GM18517 (cell line): ENCODE measurements around the gene FAM3C.

Source experiments
- ATAC-seq: cut with Tn5 transposase; IDR thresholded peaks from one replicate; pipeline ENCODE4 v1.9.1; 2021; ENCODE audit warnings: mild to moderate bottlenecking, moderate library complexity; ENCODE audit not compliant: unreplicated experiment

Gene FAM3C

GRCh38 chr7:121331574-121331973 is 64.5 kb downstream of the FAM3C start:
- no peak for ATAC-seq

GRCh38 chr7:121331048-121331447 is 65.1 kb downstream of the FAM3C start:
- no peak for ATAC-seq

GRCh38 chr7:121330053-121330833 is 65.9 kb downstream of the FAM3C start:
- ATAC-seq, result peak; percentile 32

- peak; percentile 58 for ATAC-seq
These were observed 66.7 kb downstream of the FAM3C start for GRCh38 chr7:121329191-121330052.

GRCh38 chr7:121328508-121329190 is 67.5 kb downstream of the FAM3C start, which contains the start of gene WNT16:
Gene WNT16 (plus strand): TSS chr7:121329000. CDS start chr7:121329293, 293 bp downstream.
- no peak for ATAC-seq

- no peak for ATAC-seq
These were observed 68.4 kb downstream of the FAM3C start for GRCh38 chr7:121327671-121328070.

GRCh38 chr7:121323515-121324302 is 72.4 kb downstream of the FAM3C start:
- ATAC-seq, result no peak

GRCh38 chr7:121322460-121322859 is 73.6 kb downstream of the FAM3C start:
- no peak for ATAC-seq

GRCh38 chr7:121315170-121315569 is 80.9 kb downstream of the FAM3C start:
- ATAC-seq, result peak; percentile 39

GRCh38 chr7:121313793-121314676 is 82.1 kb downstream of the FAM3C start:
- ATAC-seq, result peak; percentile 97

GRCh38 chr7:121313220-121313792 is 82.8 kb downstream of the FAM3C start:
- ATAC-seq, result no peak

- no peak for ATAC-seq
These were observed 89.0 kb downstream of the FAM3C start for GRCh38 chr7:121307021-121307574.

GRCh38 chr7:121306565-121306964 is 89.5 kb downstream of the FAM3C start:
- ATAC-seq, result no peak

GRCh38 chr7:121305109-121305508 is 91.0 kb downstream of the FAM3C start:
- no peak for ATAC-seq

GRCh38 chr7:121304102-121304658 is 91.9 kb downstream of the FAM3C start:
- ATAC-seq, result no peak

- no peak for ATAC-seq
These were observed 92.5 kb downstream of the FAM3C start for GRCh38 chr7:121303422-121304101.

- peak; percentile 93 for ATAC-seq
These were observed 93.8 kb downstream of the FAM3C start for GRCh38 chr7:121302214-121302745.
